NCI-H82 treated with DMSO at 0.1 percent for 48 hours (cell line): ENCODE results near the gene TH.

ENCODE experiments used
- DNase-seq: peaks from one replicate; lab custom pipeline; 2025; ENCODE audit not compliant: unreplicated experiment; lab: John Stamatoyannopoulos, UW

The TH gene

GRCh38 chr11:2143799-2144543 lies 27.6 kb downstream of the TH start:
- no peak for DNase-seq

GRCh38 chr11:2143477-2143798 lies 28.2 kb downstream of the TH start:
- no peak for DNase-seq

GRCh38 chr11:2142762-2143202 lies 28.8 kb downstream of the TH start:
- no peak for DNase-seq

- DNase-seq: no peak
These were observed 29.3 kb downstream of the TH start for GRCh38 chr11:2142300-2142759.

DNA sequence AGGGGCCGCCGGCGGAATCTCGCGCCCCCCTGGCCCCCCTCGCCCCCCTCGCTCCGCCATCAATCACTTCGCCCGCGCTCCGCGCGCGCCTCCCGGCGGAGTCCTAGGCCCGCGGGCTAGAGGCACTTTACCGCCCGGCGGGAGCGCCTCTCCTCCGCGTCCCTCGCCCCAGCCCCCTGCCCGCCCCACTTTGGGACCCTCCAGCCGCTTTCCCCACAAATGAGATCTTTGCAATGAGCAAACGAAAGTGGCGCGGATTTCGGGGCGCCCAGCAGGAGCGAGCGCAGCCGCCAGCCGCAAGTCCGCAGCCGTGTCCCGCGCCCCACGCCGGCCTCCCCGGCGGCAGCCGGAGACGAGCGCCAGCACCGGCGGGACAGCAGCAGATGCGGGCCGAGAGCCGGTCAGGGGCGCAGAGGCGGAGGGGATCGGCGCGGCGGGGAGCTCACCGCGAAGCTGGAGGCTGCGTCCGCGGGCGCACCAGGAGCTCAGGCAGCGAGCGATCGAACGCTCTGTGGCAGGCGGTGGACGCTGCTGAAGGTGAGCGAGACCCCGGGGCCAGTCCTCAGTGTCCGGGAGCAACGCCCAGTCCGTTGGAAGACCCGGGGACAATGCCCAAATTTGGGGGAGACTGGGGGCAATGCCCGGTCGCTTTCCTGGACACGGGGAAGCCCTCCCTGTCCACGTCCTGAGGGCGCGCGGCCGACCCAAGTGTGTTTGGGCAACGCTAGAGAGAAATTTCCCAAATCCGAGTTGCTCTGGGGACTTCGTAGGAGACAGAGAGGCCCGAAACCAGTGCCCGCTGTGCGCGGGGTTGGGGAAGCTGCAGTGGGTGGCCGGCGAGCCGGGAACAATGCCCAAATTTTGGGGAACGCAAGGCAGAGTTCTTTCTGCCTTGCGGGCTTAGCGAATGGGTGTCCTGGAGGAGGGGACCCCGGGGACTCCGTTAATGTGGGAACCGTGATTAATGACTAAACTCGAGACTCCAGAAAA lies 30.9 kb downstream of the TH start:
- no peak for DNase-seq

GRCh38 chr11:2139621-2140337 lies 31.8 kb downstream of the TH start:
- no peak for DNase-seq

DNA sequence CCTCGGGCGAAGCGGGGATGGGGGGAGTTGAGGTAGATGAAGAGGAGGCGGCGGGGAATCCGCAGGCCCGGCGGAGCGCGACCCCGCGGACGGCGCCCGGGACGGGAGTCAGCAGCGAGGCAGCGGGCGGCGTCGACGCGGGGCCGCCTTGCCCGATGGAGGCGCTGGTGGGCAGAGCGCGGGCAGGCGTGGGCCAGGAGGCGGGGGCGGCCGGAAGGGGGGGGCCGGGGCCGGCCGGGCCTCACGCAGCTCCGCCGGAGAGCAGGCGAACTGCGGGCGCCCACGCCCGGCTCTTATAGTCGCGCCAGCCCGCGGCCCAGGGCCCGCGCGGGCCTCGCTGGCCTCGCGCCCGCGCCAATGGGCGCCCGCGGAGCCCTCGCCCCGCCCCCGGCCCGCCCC lies 32.5 kb downstream of the TH start, which contains the start of gene IGF2:
Gene IGF2 (minus strand): TSS at position 267 of the 399 bp plus-strand sequence. CDS start 3,866 bp downstream, outside the sequence.
- DNase-seq: no peak

DNA sequence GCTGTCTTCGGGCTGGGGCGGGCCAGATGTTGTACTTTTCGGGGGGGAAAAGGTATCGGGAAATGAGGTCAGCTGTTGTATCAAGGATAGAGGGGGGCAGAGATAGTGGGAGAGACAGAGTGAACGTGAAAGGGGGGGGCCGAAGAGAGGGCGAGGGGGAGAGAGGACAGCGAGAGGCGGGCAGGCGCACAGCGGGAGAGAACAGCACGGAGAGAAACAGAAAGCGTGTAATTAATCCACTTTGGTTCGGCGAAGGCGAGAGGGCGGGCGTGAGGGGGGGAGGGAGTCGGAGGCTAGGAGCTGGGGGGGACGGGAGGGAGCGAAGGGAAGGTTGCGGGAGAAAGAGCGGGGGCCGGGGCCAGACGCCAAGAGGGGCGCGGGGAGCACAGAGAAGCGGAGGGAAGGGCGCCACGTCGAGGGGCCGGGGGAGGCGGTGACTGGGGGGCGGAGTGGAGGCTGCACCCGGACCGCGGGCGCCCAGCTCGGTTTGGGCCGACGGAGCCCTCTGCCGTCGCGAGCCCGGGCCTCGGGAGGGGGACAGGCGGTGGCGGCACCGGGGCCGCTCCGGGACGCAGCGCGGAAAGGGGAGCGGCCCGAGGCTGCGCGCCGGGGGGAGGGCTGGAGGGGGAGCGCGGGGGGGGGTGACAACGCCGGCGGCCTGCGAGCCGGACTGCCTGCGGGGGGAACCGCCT lies 33.0 kb downstream of the TH start:
- no peak for DNase-seq

- DNase-seq: no peak
These were observed 33.6 kb downstream of the TH start for GRCh38 chr11:2138068-2138430.

- DNase-seq: no peak
These were observed 34.2 kb downstream of the TH start for GRCh38 chr11:2137202-2138067.

- DNase-seq: no peak
These were observed 34.7 kb downstream of the TH start for GRCh38 chr11:2136952-2137201.

DNA sequence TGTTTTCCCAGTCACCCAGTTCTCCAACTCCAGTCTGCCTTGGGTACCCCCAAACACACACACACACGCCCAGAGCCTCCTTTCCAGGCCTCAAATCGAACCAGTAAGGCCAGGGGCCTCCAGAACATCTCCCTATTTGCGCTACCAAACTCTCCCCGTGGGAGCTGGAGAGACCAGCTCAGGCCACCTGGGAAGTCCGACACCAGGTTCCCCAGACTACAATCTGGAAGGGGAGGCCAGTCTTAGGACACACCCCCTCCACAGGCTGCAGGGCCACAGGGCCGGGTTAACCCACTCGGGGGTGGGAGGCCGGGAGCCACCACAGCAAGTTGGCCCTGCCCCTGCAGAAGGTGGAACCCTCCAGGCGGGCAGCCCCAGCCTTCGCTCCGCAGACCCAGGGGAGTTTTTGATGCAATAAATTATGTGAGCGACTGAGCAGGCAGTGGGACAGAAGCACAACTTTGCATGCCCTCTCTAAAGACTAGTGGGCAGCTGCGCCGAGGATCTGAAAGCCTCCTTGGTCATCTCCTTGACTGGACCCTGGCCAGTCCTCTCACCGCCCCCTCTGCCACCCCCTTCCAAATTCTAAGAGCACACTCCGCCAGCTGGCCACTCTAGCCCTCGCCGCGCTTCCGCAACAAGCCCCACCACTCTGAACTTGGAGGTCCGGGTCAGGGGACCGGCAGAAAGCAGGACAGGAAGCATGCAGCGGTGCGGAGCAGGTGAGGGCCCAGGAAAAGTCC lies 35.2 kb downstream of the TH start:
- no peak for DNase-seq

DNA sequence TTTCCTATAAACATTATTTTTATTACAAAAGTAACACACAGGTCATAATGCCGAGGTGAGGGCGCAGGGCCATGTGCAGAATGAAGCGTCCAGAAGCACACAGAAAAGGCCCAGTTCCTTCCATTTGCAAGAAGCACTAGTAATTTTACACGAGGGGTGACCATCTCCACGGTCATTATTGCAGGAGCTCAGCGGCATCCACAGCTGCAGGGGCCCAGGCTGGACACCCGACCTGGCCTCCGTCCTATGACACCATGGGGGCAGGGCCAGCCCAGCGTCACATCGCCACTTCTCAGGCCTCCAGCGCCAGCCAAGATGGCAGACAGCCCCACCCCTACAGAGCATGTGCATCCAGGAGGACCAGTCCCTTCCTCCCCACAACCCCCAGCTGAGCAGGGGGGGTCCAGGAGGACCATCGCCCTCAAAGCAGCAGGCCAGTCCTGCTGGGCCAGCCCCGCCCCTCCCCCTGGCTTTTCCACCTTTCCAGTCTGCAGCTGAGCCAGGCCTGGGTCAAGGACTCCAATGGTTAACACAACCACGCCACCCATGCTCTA lies 35.9 kb downstream of the TH start:
- no peak for DNase-seq

DNA sequence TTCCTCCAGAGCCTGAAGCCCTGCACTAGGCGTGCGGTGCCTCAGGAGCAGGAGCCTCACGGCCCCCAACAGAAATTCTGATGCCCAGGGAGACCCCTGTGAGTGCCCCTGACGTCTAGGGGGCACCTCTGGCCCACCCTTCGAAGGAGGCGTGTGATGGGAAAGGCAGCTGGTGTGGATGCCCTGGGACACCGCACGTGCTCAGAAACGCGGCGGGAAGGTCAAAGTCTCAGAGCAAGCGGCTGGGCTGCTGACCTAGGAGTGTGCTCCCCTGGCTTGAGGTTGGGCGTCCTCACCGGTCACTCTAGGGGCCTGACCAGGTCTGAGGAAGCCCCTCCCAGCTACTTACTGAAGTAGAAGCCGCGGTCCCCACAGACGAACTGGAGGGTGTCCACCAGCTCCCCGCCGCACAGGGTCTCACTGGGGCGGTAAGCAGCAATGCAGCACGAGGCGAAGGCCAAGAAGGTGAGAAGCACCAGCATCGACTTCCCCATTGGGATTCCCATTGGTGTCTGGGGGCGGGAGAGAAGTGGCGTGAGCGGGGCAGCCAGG lies 36.5 kb downstream of the TH start:
- no peak for DNase-seq

DNA sequence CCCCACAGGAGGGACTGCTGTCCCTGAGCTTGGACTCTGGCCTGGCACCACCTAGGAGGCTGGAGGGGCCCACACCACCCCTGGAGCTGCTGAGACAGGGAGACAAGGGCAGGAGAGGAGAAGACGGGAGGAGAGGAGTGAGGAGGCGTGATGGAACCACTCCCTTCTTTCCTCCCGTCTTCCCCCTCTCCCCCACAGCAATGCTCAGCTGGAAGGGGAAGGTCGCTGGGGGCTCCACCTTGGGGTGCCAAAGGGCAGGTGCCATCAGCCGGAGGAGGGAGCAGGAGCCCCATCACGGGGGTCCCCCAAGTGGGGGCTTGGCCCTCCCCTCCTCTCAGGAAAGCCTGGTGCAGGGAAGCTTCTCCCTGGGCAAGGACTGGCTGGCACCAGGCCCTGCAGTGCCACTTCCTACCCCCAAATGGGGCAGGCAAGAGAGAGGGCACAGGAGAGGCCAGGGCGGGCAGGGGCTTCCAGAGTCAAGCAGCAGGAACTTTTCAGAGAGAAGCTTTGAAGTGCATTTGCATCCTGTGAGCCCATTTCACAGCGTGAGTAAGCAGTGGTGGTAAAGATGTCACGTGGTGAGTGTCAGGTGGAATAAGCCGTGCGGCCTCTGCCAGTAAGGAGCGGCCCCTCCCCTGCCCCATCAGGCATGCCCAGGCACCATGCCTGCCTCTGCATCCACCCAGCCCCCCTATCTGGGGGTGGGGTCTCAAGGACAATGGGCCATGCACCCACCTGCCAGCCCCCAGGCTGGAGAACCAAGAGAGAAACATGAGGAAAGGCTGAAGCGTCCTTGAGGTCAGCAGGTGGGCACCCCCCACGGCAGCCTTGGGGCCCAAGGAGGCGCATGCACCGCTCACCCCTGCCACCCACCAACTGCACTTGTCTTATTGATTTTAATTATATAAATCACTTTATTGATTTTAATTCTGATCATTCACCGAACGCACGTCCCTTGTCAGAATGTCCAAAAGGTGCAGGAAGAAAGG lies 37.3 kb downstream of the TH start:
- no peak for DNase-seq

GRCh38 chr11:2133241-2134021 lies 38.2 kb downstream of the TH start:
- DNase-seq: no peak

GRCh38 chr11:2132874-2133240 lies 38.8 kb downstream of the TH start:
- DNase-seq: no peak
